Measurements from ENCODE around the gene C2orf74.
A peak's percentile ranks its signal among the peaks of the same experiment; 100 is the strongest.
"Not testable (repeated sequence)": the region's sequence is repeated elsewhere in the genome, so short reads cannot be mapped to it uniquely, and the experiment has no call there.

The C2orf74 gene

GRCh38 chr2:61176755-61177726 lies 15.1 kb downstream of the C2orf74 start:
- DNase-seq = peak; percentile 92

DNA sequence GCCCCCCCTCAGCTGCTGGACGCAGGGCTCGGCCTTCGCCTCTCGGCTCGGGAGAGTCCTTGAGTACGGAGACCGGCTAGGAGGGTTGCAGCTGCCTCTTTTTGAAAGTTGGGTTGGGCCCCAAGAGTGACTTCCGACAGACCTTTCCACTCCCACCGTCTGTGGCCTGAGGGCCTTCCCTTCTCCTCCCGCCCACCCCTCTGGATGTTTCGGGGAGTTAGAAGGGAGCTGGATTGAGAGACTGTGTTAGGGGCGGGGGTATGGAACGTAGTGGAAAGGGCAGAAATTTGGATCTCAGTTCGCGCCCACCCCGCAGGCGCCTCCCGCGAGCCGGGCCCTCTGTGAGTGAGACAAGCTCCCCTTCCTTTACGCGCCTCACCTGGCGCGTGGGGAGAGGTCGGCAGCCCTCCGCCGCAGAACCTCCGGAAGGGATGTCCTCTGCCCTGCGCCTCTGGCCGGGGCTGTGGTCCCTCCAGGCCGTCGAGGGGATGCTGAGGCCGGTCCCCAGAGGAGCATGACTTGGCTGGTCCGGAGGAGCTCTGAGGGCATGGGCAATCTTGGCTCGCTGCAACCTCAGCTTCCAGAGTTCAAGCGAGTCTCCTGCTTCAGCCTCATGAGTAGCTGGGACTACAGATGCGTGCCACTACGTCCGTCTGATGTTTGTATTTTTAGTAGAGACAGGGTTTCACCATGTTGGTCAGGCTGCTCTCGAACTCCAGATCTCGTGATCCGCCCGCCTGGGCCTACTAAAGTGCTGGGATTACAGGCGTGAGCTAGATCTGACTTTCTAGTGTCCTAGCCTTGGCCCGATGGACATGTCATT lies 15.9 kb downstream of the C2orf74 start:
- peak; percentile 61 for DNase-seq

DNA sequence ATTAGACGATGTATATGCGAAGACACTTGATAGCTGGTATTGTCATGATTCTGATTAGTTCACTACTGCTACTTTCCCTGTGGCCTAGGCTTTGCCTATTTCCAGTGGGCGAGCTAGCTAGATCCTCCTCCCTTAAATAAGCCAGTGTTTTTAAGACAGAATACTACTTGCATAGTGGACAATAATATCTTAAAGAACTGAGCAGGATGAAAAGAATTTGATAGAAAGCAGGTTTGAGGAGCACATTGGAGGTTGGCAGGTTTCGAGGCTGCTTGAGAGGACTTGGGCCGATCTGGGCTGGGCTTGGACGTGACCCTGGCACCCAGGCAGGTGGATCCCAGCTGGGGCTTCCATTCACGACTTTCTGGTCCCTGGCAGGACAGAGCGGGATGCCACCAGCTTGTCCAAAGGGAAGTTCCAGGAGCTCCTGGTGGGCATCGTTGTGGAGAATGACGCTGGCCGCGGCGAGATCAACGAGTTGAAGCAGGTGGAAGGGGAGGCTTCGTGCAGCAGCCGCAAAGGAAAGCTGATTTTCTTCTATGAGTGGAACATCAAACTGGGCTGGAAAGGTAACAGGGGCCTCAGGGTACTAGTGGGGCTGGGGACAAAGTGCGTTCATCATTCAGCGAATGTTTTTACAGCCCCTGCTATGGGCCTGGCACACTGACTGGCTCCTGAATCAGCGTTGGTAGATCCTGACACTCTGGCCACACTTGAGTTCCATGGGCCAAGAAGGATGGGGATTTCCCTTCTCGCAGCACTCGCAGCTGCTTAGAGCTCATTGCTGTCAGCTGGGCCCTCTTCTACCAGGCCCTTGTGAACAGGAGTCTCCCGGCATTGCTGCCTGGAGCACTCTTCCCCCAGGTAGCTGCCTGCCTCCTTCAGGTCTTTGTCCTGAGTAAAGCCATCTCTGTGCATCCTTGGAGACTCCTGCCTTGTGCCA lies 16.9 kb downstream of the C2orf74 start:
- no peak for DNase-seq

- no peak for DNase-seq
Observed at GRCh38 chr2:61179701-61180639, 18.0 kb downstream of the C2orf74 start.

DNA sequence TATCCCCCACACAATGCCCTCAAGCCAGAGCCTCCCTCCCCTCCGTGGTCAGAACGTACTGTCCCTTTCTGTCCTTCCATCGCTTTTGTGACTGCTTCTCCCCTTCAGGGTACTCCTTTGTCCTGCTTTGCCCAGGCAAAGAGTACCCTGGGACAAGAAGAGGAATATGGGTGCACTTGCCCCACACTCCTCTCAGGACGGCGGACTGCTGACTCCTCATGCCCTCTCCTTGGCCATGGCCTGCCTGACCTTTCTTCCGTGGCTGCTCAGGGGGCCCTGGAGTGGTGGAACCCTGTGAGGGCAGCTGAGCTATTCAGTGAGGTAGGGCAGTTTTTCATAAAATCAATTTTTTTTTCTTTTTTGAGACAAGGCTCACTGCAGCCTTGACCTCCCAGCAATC lies 18.7 kb downstream of the C2orf74 start:
- no peak for DNase-seq

GRCh38 chr2:61181382-61182058 lies 19.5 kb downstream of the C2orf74 start:
- DNase-seq = no peak

DNA sequence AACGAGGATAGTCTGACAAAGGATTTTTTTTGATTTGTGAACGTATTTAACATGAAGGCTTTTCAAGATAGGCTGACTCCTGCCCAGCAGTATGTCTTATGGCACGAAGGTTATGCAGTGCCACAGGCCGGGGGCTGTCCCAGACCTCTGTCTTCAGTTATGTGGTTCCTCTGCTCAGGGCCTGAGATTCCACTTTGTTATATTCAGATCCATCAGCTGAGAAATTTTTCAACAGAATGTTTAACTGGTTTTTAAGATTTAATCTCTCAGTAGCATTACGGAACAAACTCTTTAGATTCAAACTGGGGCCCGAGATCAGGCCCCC lies 20.0 kb downstream of the C2orf74 start:
- DNase-seq = no peak

DNA sequence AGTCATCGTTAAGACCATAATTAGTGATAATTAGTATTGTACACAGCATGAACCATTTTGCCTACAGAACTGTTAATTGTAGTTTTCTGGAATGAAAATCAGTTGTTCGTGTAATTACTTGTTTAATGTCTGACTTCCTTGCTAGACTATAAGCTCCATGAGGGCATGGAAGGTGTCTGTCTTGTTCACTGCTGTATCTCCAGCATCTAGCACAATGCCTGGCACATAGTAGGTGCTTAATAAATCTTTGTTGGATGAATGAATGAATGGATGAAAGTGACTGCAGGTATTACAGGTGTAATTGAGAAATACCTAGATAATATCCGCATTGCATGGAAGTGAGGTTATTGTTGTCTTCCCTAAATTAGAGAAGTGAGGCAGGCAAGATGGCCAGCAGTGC lies 21.8 kb downstream of the C2orf74 start:
- no peak for DNase-seq

GRCh38 chr2:61184263-61184662 lies 22.3 kb downstream of the C2orf74 start:
- no peak for DNase-seq

DNA sequence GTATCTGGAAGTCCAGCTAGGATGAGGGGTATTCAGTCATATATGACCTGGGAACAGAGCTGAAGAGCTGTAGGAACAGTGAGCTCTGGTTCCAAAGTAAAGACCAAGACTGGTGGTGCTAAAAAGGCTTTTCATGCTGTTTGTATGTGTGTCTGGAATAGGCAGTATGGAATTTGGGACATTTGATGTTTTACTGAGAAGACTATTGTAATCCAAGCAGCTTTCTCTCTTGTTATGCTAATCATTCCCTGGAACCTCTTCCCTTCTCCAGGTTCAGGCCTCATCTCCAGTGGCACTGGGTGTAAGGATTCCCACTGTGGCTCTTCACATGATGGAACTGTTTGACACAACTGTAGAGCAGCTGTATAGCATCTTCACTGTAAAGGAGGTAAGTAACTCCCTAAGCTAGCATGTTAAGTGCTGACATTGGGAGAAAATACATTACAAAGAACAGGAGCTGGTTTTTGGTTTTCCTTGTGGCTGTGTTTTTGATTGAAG lies 23.3 kb downstream of the C2orf74 start:
- no peak for DNase-seq

DNA sequence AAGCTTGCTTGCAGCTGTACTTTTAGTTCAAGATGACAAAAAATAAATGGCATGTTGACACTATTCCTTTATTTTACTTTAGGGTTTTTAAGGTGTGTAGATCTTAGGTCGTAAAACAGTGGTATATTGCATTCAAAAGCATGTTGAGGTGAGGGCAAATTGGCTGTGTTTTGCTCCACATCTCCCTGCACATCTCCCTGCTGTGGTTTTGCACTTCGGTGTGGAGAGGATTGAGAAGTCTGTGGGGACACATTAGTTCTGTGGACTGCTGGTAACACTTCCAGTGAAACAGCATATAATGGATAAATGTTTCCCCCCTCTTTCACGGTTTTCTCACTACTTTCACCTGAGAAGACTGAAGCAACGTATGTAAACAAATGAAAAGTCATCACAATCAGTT lies 25.1 kb downstream of the C2orf74 start:
- DNase-seq = no peak

- no peak for DNase-seq
Observed at GRCh38 chr2:61193670-61194561, 31.9 kb downstream of the C2orf74 start.

GRCh38 chr2:61194646-61195045 lies 32.7 kb downstream of the C2orf74 start:
- DNase-seq = not testable (repeated sequence)

GRCh38 chr2:61196671-61197070 lies 34.7 kb downstream of the C2orf74 start:
- no peak for DNase-seq

GRCh38 chr2:61205132-61205531 lies 43.1 kb downstream of the C2orf74 start:
- no peak for DNase-seq

GRCh38 chr2:61210332-61210981 lies 48.5 kb downstream of the C2orf74 start:
- no peak for DNase-seq

- no peak for DNase-seq
Observed at GRCh38 chr2:61214171-61214570, 52.2 kb downstream of the C2orf74 start.
